H9 (cell line): Measurements from ENCODE around the gene SERPINH1. TPM values are rescaled to one million over a fixed set of nuclear protein-coding genes. Genes with fewer than 3 reads are reported as not detected.
A peak's percentile ranks its signal among the peaks of the same experiment; 100 is the strongest.

Experiments used
- DNase-seq: peaks from one replicate; pipeline ENCODE4 v3.0.0-alpha.2; 2017
- H2AFZ ChIP-seq: one replicate; pipeline ENCODE4 v1.6.1; 2013; ENCODE audit warnings: mild to moderate bottlenecking, low read length, control low read depth, moderate library complexity
- H2AK5ac ChIP-seq: 2 replicates; pipeline ENCODE4 v1.6.1; 2013; ENCODE audit warnings: low read length, control low read depth, mixed read lengths; ENCODE audit not compliant: insufficient read length
- H2BK120ac ChIP-seq: one replicate; pipeline ENCODE4 v1.6.1; 2013; ENCODE audit warnings: low read depth, mild to moderate bottlenecking, low read length, control low read depth, inconsistent platforms; ENCODE audit not compliant: poor library complexity, severe bottlenecking
- H2BK12ac ChIP-seq: 2 replicates; pipeline ENCODE4 v1.6.1; 2013; ENCODE audit warnings: low read length, control low read depth, mixed read lengths, low read depth; ENCODE audit not compliant: insufficient read length
- H2BK15ac ChIP-seq: 2 replicates; pipeline ENCODE4 v1.6.1; 2013; ENCODE audit warnings: low read depth, low read length, control low read depth
- H2BK20ac ChIP-seq: one replicate; pipeline ENCODE4 v1.6.1; 2013; ENCODE audit warnings: low read depth, mild to moderate bottlenecking, low read length, control low read depth, inconsistent platforms; ENCODE audit not compliant: poor library complexity, severe bottlenecking
- H2BK5ac ChIP-seq: 2 replicates; pipeline ENCODE4 v1.6.1; 2013; ENCODE audit warnings: low read length, control low read depth, mixed read lengths; ENCODE audit not compliant: insufficient read length
- H3K14ac ChIP-seq: 2 replicates; pipeline ENCODE4 v1.6.1; 2013; ENCODE audit warnings: low read length, control low read depth; ENCODE audit not compliant: insufficient read depth
- H3K18ac ChIP-seq: 2 replicates; pipeline ENCODE4 v1.6.1; 2013; ENCODE audit warnings: low read depth, mild to moderate bottlenecking, mixed read lengths, low read length, control low read depth; ENCODE audit not compliant: insufficient read length
- H3K23ac ChIP-seq: 2 replicates; pipeline ENCODE4 v1.6.1; 2013; ENCODE audit warnings: low read length, control low read depth, mixed read lengths, low read depth; ENCODE audit not compliant: insufficient read length
- H3K23me2 ChIP-seq: 2 replicates; pipeline ENCODE4 v1.6.1; 2013; ENCODE audit warnings: low read depth, mild to moderate bottlenecking, mixed read lengths, low read length, control low read depth; ENCODE audit not compliant: insufficient read length, poor library complexity, severe bottlenecking
- H3K27ac ChIP-seq: 2 replicates; pipeline ENCODE4 v1.5.1; 2013; ENCODE audit warnings: low read length, control low read depth, mixed read lengths, low read depth; ENCODE audit not compliant: insufficient read length
- H3K27me3 ChIP-seq: 2 replicates; pipeline ENCODE4 v1.6.1; 2013; ENCODE audit warnings: low read length, control low read depth, inconsistent platforms; ENCODE audit not compliant: insufficient read depth
- H3K4ac ChIP-seq: 2 replicates; pipeline ENCODE4 v1.6.1; 2013; ENCODE audit warnings: low read depth, mild to moderate bottlenecking, control low read depth, inconsistent platforms, low read length, moderate library complexity
- H3K4me1 ChIP-seq: 2 replicates; pipeline ENCODE4 v1.6.1; 2013; ENCODE audit warnings: low read length, control low read depth, inconsistent platforms; ENCODE audit not compliant: insufficient read depth
- H3K4me2 ChIP-seq: 2 replicates; pipeline ENCODE4 v1.6.1; 2013; ENCODE audit warnings: low read length, control low read depth, mixed read lengths; ENCODE audit not compliant: insufficient read length, insufficient read depth
- H3K56ac ChIP-seq: 2 replicates; pipeline ENCODE4 v1.6.1; 2013; ENCODE audit warnings: low read depth, mild to moderate bottlenecking, mixed read lengths, low read length, control low read depth; ENCODE audit not compliant: insufficient read length
- H3K79me1 ChIP-seq: 2 replicates; pipeline ENCODE4 v1.6.1; 2013; ENCODE audit warnings: low read depth, mild to moderate bottlenecking, moderate library complexity, low read length, control low read depth, inconsistent platforms; ENCODE audit not compliant: insufficient read depth, poor library complexity, severe bottlenecking
- H3K79me2 ChIP-seq: 2 replicates; pipeline ENCODE4 v1.6.1; 2013; ENCODE audit warnings: low read length, control low read depth, inconsistent platforms; ENCODE audit not compliant: insufficient read depth
- H3K9ac ChIP-seq: 2 replicates; pipeline ENCODE4 v1.6.1; 2013; ENCODE audit warnings: low read length, control low read depth, mixed read lengths; ENCODE audit not compliant: insufficient read length; ENCODE audit errors: extremely low read depth
- H3K9me3 ChIP-seq: one replicate; pipeline ENCODE4 v1.6.1; 2013; ENCODE audit warnings: low read depth, low read length, inconsistent platforms; ENCODE audit not compliant: control insufficient read depth
- H3T11ph ChIP-seq: one replicate; pipeline ENCODE4 v1.6.1; 2013; ENCODE audit warnings: mild to moderate bottlenecking, low read length, control low read depth, inconsistent platforms
- H4K20me1 ChIP-seq: one replicate; pipeline ENCODE4 v1.6.1; 2013; ENCODE audit not compliant: control insufficient read depth, insufficient read length, insufficient read depth
- H4K5ac ChIP-seq: 2 replicates; pipeline ENCODE4 v1.6.1; 2013; ENCODE audit warnings: low read depth, mild to moderate bottlenecking, mixed read lengths, low read length, control low read depth; ENCODE audit not compliant: insufficient read length
- H4K8ac ChIP-seq: replicated peaks from 2 replicates; pipeline ENCODE4 v1.6.1; 2013; ENCODE audit warnings: low read length, control low read depth, mixed read lengths, low read depth; ENCODE audit not compliant: insufficient read length
- H4K91ac ChIP-seq: 2 replicates; pipeline ENCODE4 v1.6.1; 2013; ENCODE audit warnings: low read depth, mild to moderate bottlenecking, moderate library complexity, mixed read lengths, low read length, control low read depth; ENCODE audit not compliant: insufficient read length
- H3K27ac Mint-ChIP-seq, 3 experiments: 2 replicates in 2 of 3; 3 replicates in 1 of 3; pipeline ENCODE4 v1.8.0; 2020 to 2021; ENCODE audit warnings: mixed read lengths in 3 of 3, mild to moderate bottlenecking in 1 of 3, moderate library complexity in 1 of 3
- H3K27me3 Mint-ChIP-seq: 2 replicates; pipeline ENCODE4 v1.8.0; 2021; ENCODE audit warnings: low read depth, mild to moderate bottlenecking, moderate library complexity, mixed read lengths
- H3K36me3 Mint-ChIP-seq, 3 experiments: 2 replicates in 2 of 3; 3 replicates in 1 of 3; pipeline ENCODE4 v1.8.0; 2020 to 2021; ENCODE audit warnings: low read depth in 3 of 3, mixed read lengths in 3 of 3; ENCODE audit not compliant: insufficient read depth in 1 of 3
- H3K4me1 Mint-ChIP-seq, 2 experiments: 2 replicates each; pipeline ENCODE4 v1.8.0; 2020; ENCODE audit warnings: mixed read lengths in 2 of 2
- H3K4me3 Mint-ChIP-seq, 2 experiments: 2 replicates in 1 of 2; 3 replicates in 1 of 2; pipeline ENCODE4 v1.8.0; 2020 to 2021; ENCODE audit warnings: mild to moderate bottlenecking in 2 of 2, mixed read lengths in 2 of 2, moderate library complexity in 1 of 2
- H3K9me3 Mint-ChIP-seq, 2 experiments: 2 replicates in 1 of 2; 3 replicates in 1 of 2; pipeline ENCODE4 v1.8.0; 2020; ENCODE audit warnings: mild to moderate bottlenecking in 2 of 2, mixed read lengths in 2 of 2, moderate library complexity in 1 of 2
- CTCF ChIP-seq: fragments of 200-600 bp; sonication (generic); conservative IDR thresholded peaks from 3 replicates; pipeline ENCODE4 v1.8.0; 2021; ENCODE audit warnings: antibody characterized with exemption, mild to moderate bottlenecking
- WGBS: extraction: QIAGEN DNeasy Blood & Tissue Kit; methylation state at CpG from one replicate; pipeline ENCODE4 v1.1.7; 2013; ENCODE audit warnings: missing lambda C conversion rate, low lambda C conversion rate, mixed read lengths; ENCODE audit not compliant: insufficient read length; ENCODE audit errors: extremely low coverage; 5-methylcytosine and 5-hydroxymethylcytosine counted together
- total RNA-seq: library from RNA; stranded (reverse); gene quantifications from 2 replicates; pipeline ENCODE4 v1.2.1, GENCODE V29; 2021

SERPINH1 gene
- total RNA-seq, 1 experiment from 2014 or later = 253 TPM

- H3K79me1 ChIP-seq = no peaks in the 10 kb centered on the region
- H4K20me1 ChIP-seq = no peaks in the 10 kb centered on the region
- H3K4me1 Mint-ChIP-seq = peaks cover 4% of the 10 kb centered on the region in 2 experiments
- H3K4ac ChIP-seq = no peak overlapping the region
- no peak overlapping the region for H4K91ac ChIP-seq
- H2BK5ac ChIP-seq = no peak overlapping the region
- no peak for DNase-seq
- H2BK15ac ChIP-seq = no peak overlapping the region
- H3K27me3 Mint-ChIP-seq = no peaks in the 10 kb centered on the region
- no peaks in the 10 kb centered on the region for H3K9me3 Mint-ChIP-seq
- no peak overlapping the region for H2AFZ ChIP-seq
- H4K5ac ChIP-seq = no peak overlapping the region
- H3K9ac ChIP-seq = no peak overlapping the region
- H4K8ac ChIP-seq = no peak overlapping the region
- no peak overlapping the region for H3K4me3 Mint-ChIP-seq
- no peak overlapping the region for H3K23ac ChIP-seq
- no peak overlapping the region for H3K56ac ChIP-seq
- no peaks in the 10 kb centered on the region for H3K27me3 ChIP-seq
- WGBS = no CpG with 5 or more reads among the region's 9 CpGs
- H2BK120ac ChIP-seq = no peak overlapping the region
- no peak overlapping the region for H2AK5ac ChIP-seq
- H3K27ac ChIP-seq = no peak overlapping the region
- no peak overlapping the region for H3T11ph ChIP-seq
- no peak overlapping the region for H3K4me2 ChIP-seq
- H3K9me3 ChIP-seq = no peaks in the 10 kb centered on the region
- H3K79me2 ChIP-seq = peaks cover 10% of the 10 kb centered on the region; the same call in 1 of the 2 replicates
- H3K18ac ChIP-seq = no peak overlapping the region
- no peak overlapping the region for H2BK12ac ChIP-seq
- peak overlapping the region; percentile 12 to 40 (median 16); a peak in 1 of 7 replicates for H3K27ac Mint-ChIP-seq
- H3K4me1 ChIP-seq = no peaks in the 10 kb centered on the region
- TF ChIP-seq CTCF = no peak
- H3K23me2 ChIP-seq = no peaks in the 10 kb centered on the region
- H3K36me3 Mint-ChIP-seq = peaks cover 53 to 86% (median 76%) of the 10 kb centered on the region in 3 experiments
- H3K14ac ChIP-seq = no peak overlapping the region
- no peak overlapping the region for H2BK20ac ChIP-seq
Observed at GRCh38 chr11:75570559-75571139, 8.6 kb downstream of the SERPINH1 start.
